ENCODE results near the gene DPP6.
"Not testable (repeated sequence)": the region's sequence is repeated elsewhere in the genome, so short reads cannot be mapped to it uniquely, and the experiment has no call there.

The DPP6 gene

DNA sequence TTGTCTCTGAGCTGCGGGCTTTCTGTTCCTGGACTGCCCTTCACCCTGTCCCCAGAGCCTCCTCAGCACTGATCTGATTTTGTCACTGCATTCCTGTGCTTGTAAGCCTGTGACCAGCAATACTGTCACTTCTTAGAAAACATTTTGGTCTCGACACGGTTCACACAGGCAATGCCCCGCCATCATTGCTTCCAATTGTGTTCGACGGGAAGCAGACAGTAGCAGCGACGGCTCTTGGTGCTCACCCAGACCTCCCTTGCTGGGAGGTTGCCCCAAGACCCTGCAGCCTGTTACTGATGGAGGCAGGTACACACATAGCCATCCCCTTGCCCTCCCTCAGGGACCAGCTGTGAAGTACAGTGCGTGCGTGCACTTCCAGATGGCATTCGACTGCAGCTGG, 99.1 kb downstream of the DPP6 start:
- DNase-seq: not testable (repeated sequence)

GRCh38 chr7:154155928-154156327, 103.7 kb downstream of the DPP6 start:
- not testable (repeated sequence) for DNase-seq

DNA sequence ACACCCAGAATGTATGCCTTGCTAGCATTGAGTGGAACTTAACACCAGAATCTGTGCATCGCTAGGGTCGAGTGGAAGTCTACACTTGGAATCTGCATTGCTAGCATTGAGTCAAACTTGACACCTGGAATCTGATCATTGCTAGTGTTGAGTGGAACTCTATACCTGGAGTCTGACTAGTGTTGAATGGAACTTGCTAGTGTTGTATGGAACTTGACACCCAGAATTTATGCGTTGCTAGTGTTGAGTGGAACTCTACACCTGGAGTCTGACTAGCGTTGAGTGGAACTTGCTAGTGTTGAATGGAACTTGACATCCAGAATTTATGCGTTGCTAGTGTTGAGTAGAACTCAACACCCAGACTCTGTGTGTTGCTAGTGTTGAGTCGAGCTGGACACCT, 110.7 kb downstream of the DPP6 start:
- DNase-seq: not testable (repeated sequence)

GRCh38 chr7:154163642-154164041, 111.4 kb downstream of the DPP6 start:
- DNase-seq: not testable (repeated sequence)

- DNase-seq: no peak
Measured at GRCh38 chr7:154167051-154167450, 114.9 kb downstream of the DPP6 start.

DNA sequence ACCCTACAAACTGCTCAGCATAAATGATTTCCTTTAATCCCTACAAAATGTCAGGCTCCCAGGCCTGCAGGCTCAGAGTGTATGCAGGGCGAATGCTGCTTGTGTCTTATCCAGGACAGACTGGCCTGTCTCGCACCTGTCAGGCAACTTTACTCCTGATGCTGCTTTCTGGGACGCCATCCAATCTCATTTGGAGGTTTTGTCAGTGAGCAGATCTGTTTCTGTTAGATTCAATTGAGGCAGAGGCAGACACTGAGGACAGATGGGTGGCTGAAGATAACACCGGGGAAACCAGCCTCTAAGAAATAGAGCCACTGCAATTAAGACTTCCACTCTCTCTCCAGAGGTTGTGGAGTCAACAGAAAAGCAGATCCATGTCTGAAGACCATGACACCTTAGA, 115.6 kb downstream of the DPP6 start:
- no peak for DNase-seq

GRCh38 chr7:154171422-154171821, 119.2 kb downstream of the DPP6 start:
- DNase-seq: no peak

DNA sequence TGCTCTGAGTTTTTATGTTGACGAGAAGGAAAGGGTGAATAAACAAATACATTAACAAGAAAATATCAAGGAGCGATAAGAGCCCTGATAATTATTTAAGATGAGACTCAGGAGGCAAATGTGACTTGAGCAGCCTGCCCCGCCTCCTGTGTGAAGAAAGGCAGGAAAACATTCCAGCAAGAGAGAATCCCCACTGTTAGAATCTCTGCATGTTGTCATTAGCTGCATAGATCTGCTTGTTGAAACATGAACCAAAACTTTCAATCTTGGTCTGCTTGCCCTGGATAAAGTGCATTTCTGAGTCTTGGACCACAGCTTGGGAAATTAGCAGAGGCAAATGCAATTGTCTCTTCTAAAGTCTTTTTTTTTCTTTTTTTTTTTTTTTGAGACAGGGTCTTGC, 120.0 kb downstream of the DPP6 start:
- no peak for DNase-seq

DNA sequence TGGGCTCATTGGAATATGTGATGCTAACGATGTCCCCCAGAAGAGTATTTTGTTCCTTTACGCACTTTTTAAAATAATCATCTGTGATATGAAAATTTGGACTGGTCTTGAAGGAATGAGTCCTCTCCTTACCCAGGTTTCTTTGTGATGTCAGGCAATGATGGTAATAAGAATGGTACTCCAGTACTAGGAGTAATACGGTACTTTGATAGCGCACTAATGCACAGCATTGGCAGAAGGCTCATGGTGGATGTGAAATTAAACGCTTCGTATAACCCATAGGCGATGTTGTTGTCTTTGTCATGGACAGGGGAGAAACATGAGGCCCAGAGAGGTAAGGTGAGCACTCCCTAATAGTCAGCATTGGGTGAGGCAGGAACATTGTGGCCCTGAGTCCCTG, 125.4 kb downstream of the DPP6 start:
- no peak for DNase-seq

DNA sequence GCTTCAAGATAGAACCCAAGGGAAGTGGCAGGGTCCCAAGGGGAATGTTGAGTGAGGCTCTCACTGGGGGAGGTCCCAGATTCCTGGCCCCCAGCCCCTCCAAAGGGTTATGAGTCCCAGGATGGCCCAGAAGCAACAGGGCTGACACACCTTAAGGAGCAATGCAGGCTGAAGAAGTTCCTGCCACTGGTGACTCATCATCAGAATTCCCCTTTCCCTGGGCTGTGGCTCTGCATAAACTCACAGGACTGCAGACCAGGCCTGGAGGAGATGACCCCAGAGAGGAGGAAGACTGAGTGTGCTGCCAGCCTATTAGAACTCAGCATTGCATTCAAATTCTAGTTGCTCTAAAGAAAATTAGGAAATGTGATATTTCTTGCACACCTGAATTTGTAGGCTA, 126.7 kb downstream of the DPP6 start:
- DNase-seq: no peak

- no peak for DNase-seq
Measured at GRCh38 chr7:154183482-154183881, 131.3 kb downstream of the DPP6 start.

- DNase-seq: no peak
Measured at GRCh38 chr7:154183946-154184345, 131.7 kb downstream of the DPP6 start.

DNA sequence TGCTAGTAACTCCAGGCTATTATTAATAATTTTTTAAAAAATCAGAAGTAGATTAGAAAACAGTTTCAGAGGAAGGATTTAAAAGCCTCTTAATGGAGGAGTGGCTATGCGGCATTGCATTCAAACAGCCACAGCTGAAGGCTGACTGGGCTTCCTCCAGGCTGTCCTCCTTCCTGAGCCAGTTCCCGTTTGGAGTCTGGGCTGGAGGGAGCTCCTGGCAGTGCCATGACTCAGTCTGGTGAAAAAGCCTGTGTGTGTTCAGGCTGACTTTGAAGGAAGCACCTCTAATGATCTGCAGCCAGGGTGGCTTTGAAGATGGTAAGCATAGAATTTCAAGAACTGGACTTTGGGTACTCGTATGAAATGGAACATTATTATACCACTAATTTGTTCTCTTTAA, 134.6 kb downstream of the DPP6 start:
- no peak for DNase-seq

GRCh38 chr7:154188330-154188729, 136.1 kb downstream of the DPP6 start:
- no peak for DNase-seq

GRCh38 chr7:154195266-154195665, 143.1 kb downstream of the DPP6 start:
- no peak for DNase-seq

GRCh38 chr7:154198481-154198880, 146.3 kb downstream of the DPP6 start:
- no peak for DNase-seq

DNA sequence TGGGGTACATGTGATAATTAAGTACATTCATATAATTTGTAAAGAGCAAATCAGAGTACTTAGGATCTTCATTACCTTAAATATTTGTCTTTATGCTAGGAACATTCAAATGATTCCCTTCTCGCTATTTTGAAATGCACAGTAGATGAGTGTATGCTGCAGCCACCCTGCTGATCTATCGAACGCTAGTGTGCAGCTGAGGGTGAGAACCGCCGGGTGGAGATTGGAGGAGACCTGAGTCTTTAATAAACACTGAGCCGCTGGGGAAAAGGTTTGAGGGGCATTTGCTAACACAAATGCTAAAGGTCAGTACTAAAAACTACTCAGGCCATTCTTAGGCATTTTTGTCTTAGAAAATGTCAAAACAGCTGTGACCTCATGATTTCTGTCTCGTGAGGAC, 148.0 kb downstream of the DPP6 start:
- no peak for DNase-seq

DNA sequence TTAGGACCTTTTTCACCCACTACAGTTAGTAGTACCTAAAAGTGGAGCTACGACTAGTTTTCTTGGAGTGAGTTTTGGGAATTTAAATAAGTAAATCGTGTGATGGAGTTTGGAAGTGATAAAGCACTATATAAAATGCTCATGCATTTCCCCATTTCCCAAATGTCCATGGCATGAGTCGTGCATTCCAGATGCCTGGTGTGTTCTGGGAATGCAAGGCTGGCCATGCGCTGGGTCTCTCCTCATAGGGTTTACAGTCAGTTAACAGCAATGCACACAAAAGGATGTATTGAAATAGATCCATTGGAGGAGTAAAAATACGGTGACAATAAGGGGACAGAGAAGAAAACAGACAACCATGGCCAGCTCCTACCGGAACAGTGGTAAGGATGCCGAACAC, 149.8 kb downstream of the DPP6 start:
- no peak for DNase-seq

GRCh38 chr7:154204046-154204445, 151.8 kb downstream of the DPP6 start:
- DNase-seq: no peak

DNA sequence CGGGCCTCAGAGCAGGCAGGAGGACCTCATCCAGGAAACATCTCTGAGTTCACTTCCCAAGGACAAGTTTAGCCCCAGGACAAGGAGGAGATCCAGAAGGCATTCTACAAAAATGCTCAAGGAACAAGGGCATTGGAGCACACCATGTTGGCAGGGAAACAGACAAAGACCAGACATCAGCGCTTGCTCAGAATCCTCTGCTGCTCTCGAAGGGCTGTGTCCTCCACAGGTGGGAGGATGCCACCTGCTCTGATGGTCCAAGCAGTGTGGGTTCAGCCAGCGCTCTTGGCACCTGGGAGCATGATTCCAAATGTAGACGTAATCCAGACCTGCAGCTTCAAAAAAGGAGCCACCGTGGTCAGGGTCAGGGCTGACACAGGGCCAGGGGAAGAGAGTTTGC, 160.7 kb downstream of the DPP6 start:
- no peak for DNase-seq

GRCh38 chr7:154217688-154218340, 165.6 kb downstream of the DPP6 start:
- no peak for DNase-seq

DNA sequence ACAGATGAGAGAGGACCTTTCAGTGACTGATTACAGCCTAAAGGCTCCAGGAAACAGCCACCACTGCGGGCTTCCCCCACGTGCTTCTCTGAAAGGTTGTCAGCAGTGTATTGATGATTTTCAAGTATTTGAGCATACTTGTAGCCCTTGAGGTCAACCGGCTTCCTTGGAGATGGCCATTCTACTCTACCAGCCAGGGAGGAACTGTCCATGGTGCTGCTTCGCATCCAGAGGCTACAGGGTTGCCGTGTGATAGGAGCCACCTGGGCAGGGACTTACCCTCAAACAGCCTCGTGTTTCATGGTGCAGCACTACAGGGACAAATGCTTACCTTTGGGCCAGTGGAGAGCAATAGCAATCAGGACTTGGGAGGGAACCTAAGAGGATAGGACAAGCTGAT, 179.5 kb downstream of the DPP6 start:
- no peak for DNase-seq

DNA sequence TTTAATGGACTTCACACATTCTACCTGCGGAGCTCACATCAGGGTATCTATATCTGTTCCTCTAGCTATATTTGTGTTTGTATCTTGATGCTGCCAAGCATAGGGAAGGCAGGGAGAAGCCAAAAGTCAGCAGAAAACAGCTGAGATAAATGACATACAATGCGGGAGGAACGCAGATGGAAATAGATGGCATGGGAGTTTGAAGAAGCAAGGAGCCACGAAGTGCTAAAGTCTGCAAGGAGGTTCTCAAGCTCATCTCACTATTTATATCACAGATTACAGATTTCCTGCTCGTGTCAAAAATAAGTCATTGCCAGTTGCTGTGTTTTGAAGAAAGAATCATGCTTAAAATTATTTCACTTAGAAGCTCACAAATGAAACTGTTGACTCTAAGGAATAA, 180.5 kb downstream of the DPP6 start:
- DNase-seq: no peak

GRCh38 chr7:154241988-154242387, 189.8 kb downstream of the DPP6 start:
- no peak for DNase-seq

- DNase-seq: no peak
Measured at GRCh38 chr7:154242709-154243108, 190.5 kb downstream of the DPP6 start.

DNA sequence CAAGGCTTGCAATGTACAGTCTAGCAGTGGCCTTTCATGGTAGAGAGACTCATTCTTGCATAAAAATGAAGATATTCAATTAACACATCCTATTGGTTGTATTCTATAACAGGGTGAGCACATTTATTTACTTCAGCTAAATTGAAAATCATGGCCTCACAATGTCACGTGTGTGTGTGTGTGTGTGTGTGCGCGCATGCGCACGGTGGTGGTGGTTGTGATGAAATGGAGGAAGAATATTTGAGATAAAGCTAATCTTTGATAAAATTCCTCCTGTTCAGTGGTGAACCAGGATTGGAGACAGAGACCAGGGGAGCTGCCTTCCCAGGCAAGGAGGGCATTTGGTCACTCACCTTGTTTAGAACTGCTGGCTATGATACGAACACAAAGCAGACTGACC, 199.8 kb downstream of the DPP6 start:
- DNase-seq: no peak

All from GOT3 (cell line).